Metanephros (tissue), 2 donors: Measurements from ENCODE around the gene CCDC126. TPM values are rescaled to one million over a fixed set of nuclear protein-coding genes. Genes with fewer than 3 reads are reported as not detected.

Source experiments
- small RNA-seq: library from RNA; depleted of rRNA; stranded (forward); fragments of <200 nt; gene quantifications from one replicate; pipeline ENCODE3, GENCODE V24; 2014; ENCODE audit warnings: low replicate concordance
- total RNA-seq: library from RNA; depleted of rRNA; stranded (reverse); fragments of >200 nt; gene quantifications from one replicate; pipeline ENCODE4 v1.2.3, GENCODE V29; 2014

The CCDC126 gene
- total RNA-seq, result 18.6 TPM

DNA sequence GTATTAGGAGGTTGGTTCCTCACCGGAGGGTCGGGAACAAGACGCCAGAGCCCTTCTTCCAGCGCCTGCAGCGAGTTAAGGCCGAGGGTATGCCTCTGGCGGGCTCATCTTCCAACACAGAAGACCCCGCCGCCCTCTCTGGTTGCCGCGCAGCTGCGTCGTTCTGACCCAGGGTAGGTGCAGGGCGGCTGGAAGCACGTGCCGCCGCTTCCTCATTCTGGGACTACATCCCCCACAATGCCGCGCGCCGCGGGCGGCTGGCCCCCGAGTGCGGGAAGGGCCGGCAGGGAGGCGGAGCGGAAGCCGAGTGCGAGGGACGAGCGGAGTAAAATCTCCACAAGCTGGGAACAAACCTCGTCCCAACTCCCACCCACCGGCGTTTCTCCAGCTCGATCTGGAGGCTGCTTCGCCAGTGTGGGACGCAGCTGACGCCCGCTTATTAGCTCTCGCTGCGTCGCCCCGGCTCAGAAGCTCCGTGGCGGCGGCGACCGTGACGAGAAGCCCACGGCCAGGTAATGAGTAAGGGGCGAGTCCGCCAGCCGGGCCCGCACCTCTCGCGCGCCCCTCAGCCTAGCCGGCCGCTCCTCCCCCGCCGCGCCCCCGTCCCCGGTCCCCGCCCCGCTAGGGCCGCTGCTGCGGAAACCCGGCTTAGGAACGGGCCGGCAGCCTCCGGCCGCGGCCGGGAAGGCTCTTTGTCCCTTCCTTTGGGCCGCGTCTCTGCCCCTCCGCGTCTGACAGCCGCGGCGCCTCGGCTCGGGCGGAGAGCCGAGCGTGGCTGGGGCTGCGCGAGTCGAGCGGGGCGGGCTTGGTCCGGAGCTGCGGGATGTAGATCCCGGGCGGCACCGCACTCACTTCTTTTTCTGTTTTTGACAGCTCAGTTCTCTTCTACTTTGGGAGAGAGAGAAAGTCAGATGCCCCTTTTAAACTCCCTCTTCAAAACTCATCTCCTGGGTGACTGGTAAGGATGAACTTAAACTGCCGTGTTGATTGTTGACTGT is at the start of gene CCDC126:
Gene CCDC126, plus strand, starts transcription at position 289 of the 998 bp plus-strand sequence. CDS start 13,934 bp downstream, outside the sequence.

DNA sequence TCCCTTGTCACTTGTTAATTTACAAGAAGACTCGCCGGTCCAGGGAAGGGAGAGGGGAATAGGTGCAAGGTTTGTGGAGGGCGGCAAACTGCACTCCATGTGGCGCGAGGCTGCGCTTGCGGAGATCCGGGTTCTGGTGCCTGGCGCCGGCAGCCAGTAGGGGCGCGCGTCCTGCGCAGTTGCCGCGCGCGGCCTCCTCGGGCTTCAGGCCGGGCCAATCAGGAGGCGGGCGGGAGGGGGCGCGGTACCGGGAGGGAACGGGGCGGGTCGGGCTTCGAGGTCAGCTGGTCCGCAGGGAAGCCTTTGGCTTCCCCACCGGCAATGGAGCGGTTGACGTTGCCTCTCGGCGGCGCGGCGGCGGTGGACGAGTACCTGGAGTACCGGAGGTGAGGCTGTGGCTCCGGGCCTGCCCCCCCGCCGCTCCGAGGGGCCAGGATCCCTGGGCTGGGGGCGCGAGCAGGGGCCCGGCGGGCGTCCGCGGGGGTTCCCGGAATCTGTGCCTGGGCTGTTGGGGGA is 82.8 kb downstream of the CCDC126 start, which contains the start of gene FAM221A:
Gene FAM221A, plus strand, starts transcription at position 302 of the 516 bp plus-strand sequence. Its CDS starts 20 bp downstream, at position 322.

Small RNA genes within 50 kb of the gene (small RNA-seq; reads per million reads assigned to genes)
- not detected for gene AC006026.2

Other genes with a start within 250 kb of the CCDC126 start
- 43.4 TPM for gene IGF2BP3, start 126.9 kb upstream of the CCDC126 start, total RNA-seq
- gene TRA2A, start 65.4 kb upstream of the CCDC126 start, total RNA-seq, result 69.4 TPM
- gene FAM221A, start 82.8 kb downstream of the CCDC126 start, total RNA-seq, result 11.1 TPM
- gene STK31, start 112.8 kb downstream of the CCDC126 start, total RNA-seq, result 0.64 TPM